Measurements from ENCODE around the gene HSPA1L.
"Not testable (repeated sequence)": the region's sequence is repeated elsewhere in the genome, so short reads cannot be mapped to it uniquely, and the experiment has no call there.

DNA sequence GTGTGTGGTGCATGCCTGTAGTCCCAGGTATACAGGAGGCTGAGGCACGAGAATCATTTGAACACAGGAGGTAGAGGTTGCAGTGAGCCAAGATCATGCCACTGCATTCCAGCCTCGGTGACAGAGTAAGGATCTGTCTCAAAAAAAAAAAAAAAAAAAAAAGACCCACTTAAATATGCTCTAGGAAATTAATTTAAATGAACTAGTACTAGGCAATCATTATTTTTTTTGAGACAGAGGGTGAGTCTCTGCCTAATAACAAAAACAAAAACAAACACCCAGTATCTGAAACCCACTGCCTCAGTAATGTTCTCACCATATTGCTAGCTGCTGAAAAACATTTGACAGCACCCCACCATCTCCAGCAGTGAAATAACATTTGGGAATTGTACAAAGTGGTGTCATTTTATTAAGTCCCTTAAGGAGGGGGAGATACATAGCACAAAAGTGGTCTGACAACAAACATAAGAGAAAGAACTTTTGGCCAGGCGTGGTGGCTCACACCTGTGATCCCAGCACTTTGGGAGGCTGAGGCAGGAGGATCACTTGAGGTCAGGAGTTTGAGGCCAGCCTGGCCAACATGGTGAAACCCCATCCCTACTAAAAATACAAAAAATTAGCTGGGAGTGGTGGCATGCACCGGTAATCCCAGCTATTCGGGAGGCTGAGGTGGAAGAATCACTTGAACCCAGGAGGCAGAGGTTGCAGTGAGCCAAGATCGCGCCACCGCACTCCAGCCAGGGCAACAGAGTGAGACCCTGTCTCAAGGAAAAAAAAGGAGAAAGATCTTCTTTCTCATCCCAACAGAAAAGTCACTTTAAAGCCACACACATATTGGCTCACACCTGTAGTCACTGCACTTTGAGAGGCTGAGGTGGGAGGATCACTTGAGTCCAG, 13.8 kb downstream of the HSPA1L start:
- TF ChIP-seq, protein P1, sequence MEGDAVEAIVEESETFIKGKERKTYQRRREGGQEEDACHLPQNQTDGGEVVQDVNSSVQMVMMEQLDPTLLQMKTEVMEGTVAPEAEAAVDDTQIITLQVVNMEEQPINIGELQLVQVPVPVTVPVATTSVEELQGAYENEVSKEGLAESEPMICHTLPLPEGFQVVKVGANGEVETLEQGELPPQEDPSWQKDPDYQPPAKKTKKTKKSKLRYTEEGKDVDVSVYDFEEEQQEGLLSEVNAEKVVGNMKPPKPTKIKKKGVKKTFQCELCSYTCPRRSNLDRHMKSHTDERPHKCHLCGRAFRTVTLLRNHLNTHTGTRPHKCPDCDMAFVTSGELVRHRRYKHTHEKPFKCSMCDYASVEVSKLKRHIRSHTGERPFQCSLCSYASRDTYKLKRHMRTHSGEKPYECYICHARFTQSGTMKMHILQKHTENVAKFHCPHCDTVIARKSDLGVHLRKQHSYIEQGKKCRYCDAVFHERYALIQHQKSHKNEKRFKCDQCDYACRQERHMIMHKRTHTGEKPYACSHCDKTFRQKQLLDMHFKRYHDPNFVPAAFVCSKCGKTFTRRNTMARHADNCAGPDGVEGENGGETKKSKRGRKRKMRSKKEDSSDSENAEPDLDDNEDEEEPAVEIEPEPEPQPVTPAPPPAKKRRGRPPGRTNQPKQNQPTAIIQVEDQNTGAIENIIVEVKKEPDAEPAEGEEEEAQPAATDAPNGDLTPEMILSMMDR (IDR thresholded peaks at IDR 0.05; ENCODE audit: low read length), result not testable (repeated sequence)
- not testable (repeated sequence) for TF ChIP-seq EZH2 (IDR thresholded peaks at IDR 0.05; ENCODE audit: borderline replicate concordance, low read length)
